GM21423 (cell line): ENCODE measurements around the gene COL4A2.
"Not testable (repeated sequence)": the region's sequence is repeated elsewhere in the genome, so short reads cannot be mapped to it uniquely, and the experiment has no call there.

ENCODE experiments used
- ATAC-seq: cut with Tn5 transposase; IDR thresholded peaks from one replicate; pipeline ENCODE4 v1.9.1; 2021; ENCODE audit warnings: mild to moderate bottlenecking, moderate library complexity; ENCODE audit not compliant: unreplicated experiment

Gene COL4A2

GRCh38 chr13:110523180-110523579, 216.1 kb downstream of the COL4A2 start:
- no peak for ATAC-seq

DNA sequence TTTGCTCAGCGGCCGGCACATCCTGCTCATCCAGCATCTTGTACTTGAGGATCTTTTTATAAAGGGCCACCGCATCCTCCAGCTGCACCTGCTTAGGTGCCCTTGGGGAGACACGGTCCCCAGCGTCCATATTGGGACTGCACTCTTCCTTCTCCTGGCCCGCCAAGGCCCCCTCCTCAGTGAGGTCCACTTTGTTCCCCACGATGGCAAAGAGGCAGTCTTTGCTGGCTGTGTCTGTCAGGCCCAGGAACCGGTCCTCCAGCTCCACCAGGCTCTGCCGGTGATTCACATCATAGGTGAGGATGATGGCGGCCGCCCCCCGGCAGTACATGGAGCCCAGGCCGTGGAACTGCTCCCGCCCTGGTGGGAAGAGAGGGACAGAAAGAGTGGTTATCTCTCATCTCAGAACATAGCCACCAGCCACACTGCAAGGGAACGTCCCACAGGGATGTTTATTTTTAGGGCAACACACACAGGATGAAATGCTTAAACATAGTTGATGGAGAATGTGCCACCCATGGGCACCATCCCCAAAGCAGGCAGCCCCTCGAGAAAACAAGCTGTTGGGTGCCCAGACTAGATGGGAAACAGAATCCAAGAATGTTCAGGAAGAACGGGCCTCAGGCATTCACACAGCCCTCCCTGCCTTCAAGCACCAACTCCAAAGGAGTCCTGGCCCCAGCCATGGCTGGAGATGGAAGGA, 216.9 kb downstream of the COL4A2 start:
- ATAC-seq: no peak

- no peak for ATAC-seq
Observed at GRCh38 chr13:110524541-110525257, 217.6 kb downstream of the COL4A2 start.

DNA sequence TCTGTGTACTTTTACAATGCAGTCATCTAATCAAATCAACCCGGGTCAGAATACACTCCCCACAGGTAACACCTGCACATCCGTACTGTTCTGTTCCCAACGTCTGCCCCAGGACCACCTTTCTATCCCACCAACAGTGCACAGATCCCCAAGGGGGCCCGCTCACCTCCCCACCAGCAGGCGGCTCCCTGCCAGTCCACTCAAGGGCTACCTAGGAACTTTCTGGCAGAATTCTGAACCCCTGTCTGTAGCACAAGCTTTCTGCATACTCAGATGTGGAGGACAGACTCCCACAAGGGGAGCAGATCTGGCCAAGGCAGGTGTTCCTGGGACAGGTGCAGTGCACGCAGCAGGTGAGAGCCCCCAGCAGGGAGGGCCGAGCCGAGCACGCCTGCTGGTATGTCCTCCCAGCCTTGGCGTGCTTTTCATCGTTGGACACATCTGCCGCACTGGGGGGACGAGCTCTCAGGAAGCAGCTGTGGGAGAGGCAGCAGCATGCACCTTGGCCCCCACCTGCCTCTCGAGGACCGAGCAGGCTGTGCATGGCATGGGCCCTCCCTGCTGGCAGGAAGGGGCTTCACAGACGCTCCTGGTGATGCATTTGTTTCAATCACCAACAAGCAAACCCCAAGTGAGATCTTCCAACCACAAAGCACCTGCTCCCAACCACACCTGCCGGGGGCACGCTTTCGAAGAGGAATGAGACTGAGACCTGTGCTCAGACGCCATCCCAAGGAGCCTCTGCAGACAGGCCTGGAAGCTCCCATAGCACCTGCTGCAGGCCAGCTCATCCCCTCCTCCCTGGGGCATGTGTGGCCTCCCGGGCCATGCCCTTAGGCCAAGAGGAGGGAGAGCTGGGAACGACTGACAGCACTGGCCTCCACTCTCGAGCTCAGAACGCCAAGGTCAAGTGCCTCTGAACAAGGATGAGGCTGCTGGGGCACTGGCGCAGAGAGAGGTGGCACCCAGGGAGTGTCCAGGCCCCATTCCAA, 218.5 kb downstream of the COL4A2 start:
- peak; percentile 86 for ATAC-seq

- no peak for ATAC-seq
Observed at GRCh38 chr13:110528371-110528770, 221.3 kb downstream of the COL4A2 start.

DNA sequence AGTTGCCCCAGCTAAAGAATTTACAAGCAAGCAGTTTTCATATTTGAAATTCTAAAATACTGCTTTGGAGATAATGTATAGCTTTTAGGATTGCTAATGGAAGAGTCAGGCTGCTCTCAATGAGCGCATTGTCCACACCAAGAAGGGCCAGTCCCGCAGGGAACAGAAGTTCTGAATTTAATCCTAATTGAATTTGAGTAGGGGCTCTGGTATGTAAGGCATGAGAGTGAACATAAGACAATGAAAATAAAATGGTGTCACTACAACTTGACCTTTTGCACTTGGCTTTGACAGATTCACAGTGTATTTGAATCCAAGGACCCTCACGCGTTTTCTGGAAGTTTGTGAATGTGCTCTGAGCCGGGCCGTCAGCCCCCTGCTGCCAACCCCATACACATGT, 221.8 kb downstream of the COL4A2 start:
- ATAC-seq: no peak

GRCh38 chr13:110529522-110530311, 222.6 kb downstream of the COL4A2 start:
- ATAC-seq: no peak

DNA sequence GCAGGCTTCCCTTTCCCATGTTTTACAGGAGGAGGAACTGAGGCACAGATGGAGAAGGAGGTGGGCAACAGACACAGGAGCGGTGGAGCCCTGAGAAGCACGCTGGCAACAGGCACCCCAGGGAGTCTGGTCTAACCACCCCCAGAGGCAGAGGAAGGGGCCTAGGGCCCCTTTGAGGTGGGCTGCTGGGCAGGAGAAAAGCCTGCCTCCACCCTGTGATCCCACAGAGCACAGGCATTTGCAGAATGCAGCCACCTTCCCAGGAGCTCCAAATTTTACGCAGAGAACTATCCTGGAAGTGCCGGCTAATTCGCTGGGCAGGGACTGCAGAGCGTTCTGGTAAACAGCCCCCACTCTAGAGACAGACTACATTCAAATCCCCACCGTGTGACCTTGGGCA, 224.0 kb downstream of the COL4A2 start:
- ATAC-seq: no peak

- no peak for ATAC-seq
Observed at GRCh38 chr13:110531671-110532083, 224.6 kb downstream of the COL4A2 start.

DNA sequence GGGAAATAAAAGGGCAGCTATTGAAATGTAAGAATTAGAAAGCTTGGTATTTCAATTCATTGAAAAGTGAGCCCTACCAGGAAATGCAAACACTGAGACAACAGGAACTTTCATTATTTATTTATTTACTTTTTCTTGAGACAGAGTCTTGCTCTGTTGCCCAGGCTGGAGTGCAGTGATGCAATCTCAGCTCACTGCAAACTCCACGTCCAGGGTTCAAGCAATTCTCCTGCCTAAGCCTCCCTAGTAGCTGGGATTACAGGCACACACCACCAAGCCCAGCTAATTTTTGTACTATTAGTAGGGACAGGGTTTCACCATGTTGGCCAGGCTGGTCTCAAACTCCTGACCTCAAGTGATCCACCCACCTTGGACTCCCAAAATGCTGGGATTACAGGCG, 225.2 kb downstream of the COL4A2 start:
- not testable (repeated sequence) for ATAC-seq

DNA sequence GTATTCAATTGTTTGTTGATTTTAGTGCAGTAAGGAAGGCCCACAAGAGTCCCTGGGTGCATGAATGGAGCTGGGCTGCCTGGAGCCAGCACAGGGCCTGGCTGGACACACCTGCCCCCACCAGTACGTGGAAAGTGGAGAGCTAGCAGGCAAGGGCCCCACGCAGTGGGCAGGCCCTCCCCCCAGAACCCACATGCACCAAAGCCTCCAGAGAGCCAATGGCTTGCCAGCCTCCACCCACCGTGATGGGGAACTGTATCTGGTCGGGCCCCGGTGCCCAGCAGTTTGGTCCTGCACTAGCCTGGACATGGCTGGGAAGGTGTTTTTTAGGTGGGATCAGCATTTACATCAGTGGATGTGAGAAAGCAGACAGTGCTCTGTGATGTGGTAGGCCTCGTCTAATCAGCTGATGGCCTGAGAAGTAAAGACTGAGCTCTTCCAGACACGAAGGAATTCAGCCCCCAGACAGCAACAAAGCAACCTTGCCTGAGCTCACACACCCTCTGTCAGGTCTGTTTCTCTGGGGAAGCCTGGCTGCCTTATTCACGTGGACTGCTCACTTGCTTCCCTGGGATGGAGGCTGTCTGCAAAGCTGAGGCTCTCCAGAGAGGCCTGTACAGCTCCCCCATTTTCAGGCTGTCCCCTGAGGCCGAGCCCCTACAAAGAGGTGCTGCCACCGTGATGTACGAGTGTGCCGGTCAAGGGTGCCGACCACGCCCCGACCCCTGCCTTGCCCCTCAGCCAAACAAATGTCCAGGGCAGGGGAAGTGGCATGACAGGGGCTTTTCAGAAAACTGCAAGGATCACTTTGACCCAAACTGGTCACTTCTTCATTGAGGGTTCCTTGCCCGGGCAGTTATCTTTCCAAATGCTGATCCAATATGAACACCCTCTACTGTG, 226.9 kb downstream of the COL4A2 start:
- no peak for ATAC-seq

DNA sequence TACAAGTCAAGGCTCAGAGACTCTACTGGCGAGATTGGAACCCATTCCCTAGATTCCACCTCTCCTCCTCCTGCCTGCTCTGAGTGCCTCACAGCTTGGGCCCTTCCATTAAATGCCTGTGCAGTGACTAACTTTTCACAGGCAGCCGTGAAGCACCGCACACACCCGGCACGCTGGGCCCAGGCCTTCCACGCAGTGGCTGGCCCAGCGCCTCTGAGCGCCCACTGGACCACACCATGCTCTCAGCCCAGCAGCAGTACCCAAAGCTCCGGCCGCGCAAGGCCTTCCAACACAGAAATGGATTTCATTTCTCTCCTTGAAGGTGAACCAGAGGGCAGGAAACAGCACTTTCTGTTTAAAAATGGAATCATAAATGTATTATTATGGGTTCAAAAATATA, 228.4 kb downstream of the COL4A2 start:
- no peak for ATAC-seq

DNA sequence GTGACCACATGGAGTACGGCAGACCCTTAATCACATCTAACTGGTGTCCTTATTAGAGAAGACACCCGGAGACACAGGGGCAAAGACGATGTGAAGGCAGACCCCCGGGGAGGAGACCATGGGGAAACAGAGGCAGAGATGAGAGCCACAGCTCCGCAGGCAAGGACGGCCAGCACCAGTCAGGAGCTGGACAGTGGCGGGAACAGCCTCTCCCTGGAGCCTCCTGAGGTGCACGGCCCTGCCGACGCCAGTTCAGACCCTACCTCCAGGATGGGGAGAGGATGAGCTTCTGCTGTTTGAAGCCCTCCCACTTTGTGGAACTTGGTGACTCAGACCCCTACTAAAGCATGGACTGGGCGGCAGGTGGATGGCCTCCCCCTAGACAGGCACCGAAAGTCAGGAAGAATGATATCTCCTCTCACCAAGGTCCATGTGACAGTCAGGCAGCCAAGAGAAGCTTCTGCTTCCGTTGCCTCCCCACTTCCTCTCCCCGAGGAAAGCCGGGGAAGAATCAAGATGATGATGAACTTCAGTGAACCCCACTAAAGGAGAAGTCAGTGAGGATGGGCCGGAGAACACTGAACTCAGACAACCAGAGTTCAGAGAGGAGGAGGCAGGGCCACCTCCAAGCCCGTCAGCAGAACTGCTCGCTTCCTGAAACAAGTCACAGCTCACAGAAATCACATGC, 229.1 kb downstream of the COL4A2 start:
- ATAC-seq: peak; percentile 39

- peak; percentile 81 for ATAC-seq
Observed at GRCh38 chr13:110538632-110539031, 231.5 kb downstream of the COL4A2 start.

DNA sequence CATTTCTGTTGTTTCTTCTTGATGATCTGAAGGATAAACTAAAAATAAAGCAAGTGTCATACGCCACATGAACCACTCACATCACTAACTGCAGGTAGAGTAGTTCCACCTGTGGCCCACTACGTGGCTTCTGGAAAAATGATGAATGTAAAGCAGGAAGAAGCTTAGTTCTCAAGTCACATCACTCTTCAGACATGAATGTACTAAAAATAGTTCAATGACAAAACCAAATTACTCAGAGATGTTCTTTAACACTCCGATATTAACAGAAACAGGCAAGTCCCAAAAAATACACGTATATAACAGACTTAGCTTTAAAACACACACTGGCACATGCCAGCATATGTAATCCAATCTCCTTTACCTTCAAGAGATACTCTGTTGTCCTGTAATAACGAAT, 232.8 kb downstream of the COL4A2 start:
- ATAC-seq: no peak

- no peak for ATAC-seq
Observed at GRCh38 chr13:110540871-110541525, 233.9 kb downstream of the COL4A2 start.

GRCh38 chr13:110541526-110541920, 234.4 kb downstream of the COL4A2 start:
- no peak for ATAC-seq

DNA sequence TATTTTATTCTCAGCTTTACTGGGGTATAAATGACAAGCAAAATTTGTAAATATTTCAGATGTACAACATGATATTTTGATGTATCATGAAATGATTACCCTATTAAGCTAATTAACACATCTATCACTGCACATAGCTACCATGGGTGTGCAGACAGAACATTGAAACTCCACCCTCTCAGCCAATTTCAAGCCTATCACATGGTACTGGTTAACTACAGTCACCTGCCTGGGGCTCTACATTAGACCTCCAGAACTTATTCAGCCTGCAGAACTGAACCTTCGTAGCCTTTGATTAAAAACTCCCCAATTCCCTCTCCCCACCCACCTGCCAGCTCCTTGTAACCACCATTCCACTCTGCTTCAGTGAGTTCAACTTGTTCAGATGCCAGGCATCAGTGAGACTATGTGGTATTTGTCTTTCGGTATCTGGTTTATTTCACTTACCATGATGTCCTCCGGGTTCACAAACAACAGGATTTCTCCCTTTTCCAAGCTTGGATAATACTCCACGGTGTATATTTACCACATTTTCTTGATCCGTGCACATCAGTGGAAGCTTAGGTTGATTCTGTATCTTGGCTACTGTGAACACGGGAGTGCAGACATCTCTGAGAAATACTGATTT, 235.2 kb downstream of the COL4A2 start:
- ATAC-seq: no peak
